NCI-H2227 treated with DMSO at 0.1 percent for 48 hours (cell line): Measurements from ENCODE around the gene RNASEH2A.
"Not testable (repeated sequence)": the region's sequence is repeated elsewhere in the genome, so short reads cannot be mapped to it uniquely, and the experiment has no call there.

Experiments
- DNase-seq: peaks from one replicate; lab custom pipeline; 2025; lab: John Stamatoyannopoulos, UW

Gene RNASEH2A

GRCh38 chr19:12794196-12794941 lies 12.0 kb upstream of the RNASEH2A start:
- no peak for DNase-seq

- no peak for DNase-seq
These were observed 11.4 kb upstream of the RNASEH2A start for GRCh38 chr19:12794971-12795381.

- DNase-seq: peak; percentile 61
These were observed 10.0 kb upstream of the RNASEH2A start for GRCh38 chr19:12796146-12797071.

- DNase-seq: no peak
These were observed 9.2 kb upstream of the RNASEH2A start for GRCh38 chr19:12797141-12797587.

GRCh38 chr19:12797607-12798006 lies 8.8 kb upstream of the RNASEH2A start:
- not testable (repeated sequence) for DNase-seq

GRCh38 chr19:12799742-12800465 lies 6.5 kb upstream of the RNASEH2A start:
- no peak for DNase-seq

- DNase-seq: no peak
These were observed 6.0 kb upstream of the RNASEH2A start for GRCh38 chr19:12800466-12800770.

GRCh38 chr19:12800923-12801465 lies 5.4 kb upstream of the RNASEH2A start:
- no peak for DNase-seq

GRCh38 chr19:12801466-12802266 lies 4.7 kb upstream of the RNASEH2A start, which contains the start of the genes PRDX2 and THSD8:
Gene PRDX2, minus strand, starts transcription at chr19:12801800. Its CDS starts 539 bp downstream, at chr19:12801261.
Gene THSD8, plus strand, starts transcription at chr19:12802069. Its CDS starts 3 bp downstream, at chr19:12802072.
- peak; percentile 34 for DNase-seq

- DNase-seq: no peak
These were observed 3.9 kb upstream of the RNASEH2A start for GRCh38 chr19:12802267-12803106.

GRCh38 chr19:12804051-12804450 lies 2.3 kb upstream of the RNASEH2A start:
- DNase-seq: no peak

- DNase-seq: no peak
These were observed 8.7 kb downstream of the RNASEH2A start for GRCh38 chr19:12815088-12815487.

GRCh38 chr19:12817188-12817587 lies 10.8 kb downstream of the RNASEH2A start:
- not testable (repeated sequence) for DNase-seq

- DNase-seq: not testable (repeated sequence)
These were observed 11.4 kb downstream of the RNASEH2A start for GRCh38 chr19:12817810-12818209.

GRCh38 chr19:12821761-12822160 lies 15.4 kb downstream of the RNASEH2A start:
- DNase-seq: no peak

- no peak for DNase-seq
These were observed 19.1 kb downstream of the RNASEH2A start for GRCh38 chr19:12825254-12826131.

GRCh38 chr19:12828494-12828893 lies 22.1 kb downstream of the RNASEH2A start:
- peak; percentile 5 for DNase-seq

- no peak for DNase-seq
These were observed 27.0 kb downstream of the RNASEH2A start for GRCh38 chr19:12833418-12833737.
